ENCODE measurements around the gene SPAM1. TPM values are rescaled to one million over a fixed set of nuclear protein-coding genes. Genes with fewer than 3 reads are reported as not detected.
"Not testable (repeated sequence)": the region's sequence is repeated elsewhere in the genome, so short reads cannot be mapped to it uniquely, and the experiment has no call there.

Gene SPAM1
- total and polyA plus RNA-seq, 2 donors (not counting 1 experiment from before 2014, with no cell fraction given) = not detected

DNA sequence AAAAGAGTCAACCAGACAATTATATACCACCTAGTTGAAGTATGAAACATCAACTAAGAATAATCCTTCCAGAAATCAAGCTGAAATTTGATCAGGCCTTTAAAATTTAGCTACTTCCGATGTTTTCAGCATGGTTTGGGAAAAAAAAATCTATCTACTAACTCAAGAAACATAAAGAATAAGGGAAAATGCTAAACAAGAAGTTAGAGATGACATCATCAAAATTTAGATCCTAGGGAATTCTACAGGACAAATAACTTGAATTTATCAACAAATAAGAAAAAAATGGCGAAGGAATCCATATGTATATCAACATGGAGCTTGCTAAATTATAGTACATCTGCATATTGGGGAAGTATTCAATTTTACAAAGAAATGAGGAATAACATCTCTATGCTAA is 43.7 kb upstream of the SPAM1 start:
- Histone ChIP-seq H3K4me2 (ENCODE audit: extremely low read depth, insufficient read depth, low read length) (no peak overlapping the region), H2AFZ (ENCODE audit: low read length) (no peak overlapping the region), H3K9me3 (ENCODE audit: control insufficient read depth, insufficient read depth, low read depth, low read length) (no peaks in the 10 kb centered on the region), H3K79me2 (ENCODE audit: control insufficient read depth, insufficient read depth, low read length) (no peaks in the 10 kb centered on the region), H3K27ac (ENCODE audit: insufficient read depth, low read length) (no peak overlapping the region), H3K9ac (ENCODE audit: insufficient read depth, low read length) (no peak overlapping the region), H3K36me3 (ENCODE audit: control insufficient read depth, insufficient read depth, low read length) (no peaks in the 10 kb centered on the region), H3K27me3 (ENCODE audit: control insufficient read depth, insufficient read depth, low read length) (no peaks in the 10 kb centered on the region), H3K4me1 (ENCODE audit: control insufficient read depth, extremely low read depth, insufficient read depth, low read length) (no peaks in the 10 kb centered on the region), H3K4me3 (replicated peaks in 1 of 4; ENCODE audit: control extremely low read depth in 1 of 4, insufficient read depth in 1 of 4, low read depth in 3 of 4, low read length in 4 of 4) (no peak overlapping the region), H4K20me1 (ENCODE audit: control insufficient read depth, extremely low read depth, insufficient read depth, low read length) (no peaks in the 10 kb centered on the region)
- TF ChIP-seq, protein P1, sequence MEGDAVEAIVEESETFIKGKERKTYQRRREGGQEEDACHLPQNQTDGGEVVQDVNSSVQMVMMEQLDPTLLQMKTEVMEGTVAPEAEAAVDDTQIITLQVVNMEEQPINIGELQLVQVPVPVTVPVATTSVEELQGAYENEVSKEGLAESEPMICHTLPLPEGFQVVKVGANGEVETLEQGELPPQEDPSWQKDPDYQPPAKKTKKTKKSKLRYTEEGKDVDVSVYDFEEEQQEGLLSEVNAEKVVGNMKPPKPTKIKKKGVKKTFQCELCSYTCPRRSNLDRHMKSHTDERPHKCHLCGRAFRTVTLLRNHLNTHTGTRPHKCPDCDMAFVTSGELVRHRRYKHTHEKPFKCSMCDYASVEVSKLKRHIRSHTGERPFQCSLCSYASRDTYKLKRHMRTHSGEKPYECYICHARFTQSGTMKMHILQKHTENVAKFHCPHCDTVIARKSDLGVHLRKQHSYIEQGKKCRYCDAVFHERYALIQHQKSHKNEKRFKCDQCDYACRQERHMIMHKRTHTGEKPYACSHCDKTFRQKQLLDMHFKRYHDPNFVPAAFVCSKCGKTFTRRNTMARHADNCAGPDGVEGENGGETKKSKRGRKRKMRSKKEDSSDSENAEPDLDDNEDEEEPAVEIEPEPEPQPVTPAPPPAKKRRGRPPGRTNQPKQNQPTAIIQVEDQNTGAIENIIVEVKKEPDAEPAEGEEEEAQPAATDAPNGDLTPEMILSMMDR (conservative IDR thresholded peaks at IDR 0.05 in 1 of 2, IDR thresholded peaks at IDR 0.05 in 1 of 2; ENCODE audit: low read depth in 1 of 2, low read length in 2 of 2) = no peak
- TF ChIP-seq EZH2 (IDR thresholded peaks at IDR 0.05; ENCODE audit: low read length, missing control alignments) = no peak
- no peak for DNase-seq (ENCODE audit: low read depth in 2 of 2)

DNA sequence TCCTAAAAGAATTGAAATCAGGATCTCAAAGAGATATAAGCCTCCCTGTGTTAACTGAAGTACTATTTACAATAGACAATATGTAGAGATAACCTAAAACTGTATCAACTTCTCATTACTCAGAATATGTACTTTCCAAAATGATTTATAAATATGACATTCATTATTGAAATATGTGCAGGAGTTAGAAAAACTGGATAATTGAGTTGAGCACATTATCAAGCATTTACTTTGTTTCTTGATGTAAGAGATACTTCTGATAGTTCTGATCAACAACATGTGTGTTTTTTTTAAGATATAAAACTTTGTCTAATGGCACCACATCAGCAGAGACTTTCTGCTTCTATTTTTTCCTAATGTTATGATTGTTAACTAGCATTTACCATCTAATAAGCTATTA is 41.9 kb upstream of the SPAM1 start:
- no peaks in the 10 kb centered on the region for H3K27me3 ChIP-seq (ENCODE audit: control insufficient read depth, insufficient read depth, low read length)
- H3K4me3 ChIP-seq (replicated peaks in 1 of 4; ENCODE audit: control extremely low read depth in 1 of 4, insufficient read depth in 1 of 4, low read depth in 3 of 4, low read length in 4 of 4) = no peak overlapping the region
- H4K20me1 ChIP-seq (ENCODE audit: control insufficient read depth, extremely low read depth, insufficient read depth, low read length) = no peaks in the 10 kb centered on the region
- H3K27ac ChIP-seq (ENCODE audit: insufficient read depth, low read length) = no peak overlapping the region
- H3K9ac ChIP-seq (ENCODE audit: insufficient read depth, low read length) = no peak overlapping the region
- no peak for DNase-seq (ENCODE audit: low read depth in 2 of 2)
- no peaks in the 10 kb centered on the region for H3K36me3 ChIP-seq (ENCODE audit: control insufficient read depth, insufficient read depth, low read length)
- TF ChIP-seq EZH2 (IDR thresholded peaks at IDR 0.05; ENCODE audit: low read length, missing control alignments) = no peak
- TF ChIP-seq, protein P1 (conservative IDR thresholded peaks at IDR 0.05 in 1 of 2, IDR thresholded peaks at IDR 0.05 in 1 of 2; ENCODE audit: low read depth in 1 of 2, low read length in 2 of 2) = no peak
- H3K4me1 ChIP-seq (ENCODE audit: control insufficient read depth, extremely low read depth, insufficient read depth, low read length) = no peaks in the 10 kb centered on the region
- no peaks in the 10 kb centered on the region for H3K79me2 ChIP-seq (ENCODE audit: control insufficient read depth, insufficient read depth, low read length)
- no peak overlapping the region for H2AFZ ChIP-seq (ENCODE audit: low read length)
- H3K4me2 ChIP-seq (ENCODE audit: extremely low read depth, insufficient read depth, low read length) = no peak overlapping the region
- no peaks in the 10 kb centered on the region for H3K9me3 ChIP-seq (ENCODE audit: control insufficient read depth, insufficient read depth, low read depth, low read length)

- Histone ChIP-seq H3K79me2 (ENCODE audit: control insufficient read depth, insufficient read depth, low read length) (no peaks in the 10 kb centered on the region), H3K4me1 (ENCODE audit: control insufficient read depth, extremely low read depth, insufficient read depth, low read length) (no peaks in the 10 kb centered on the region), H3K27ac (ENCODE audit: insufficient read depth, low read length) (no peak overlapping the region), H3K36me3 (ENCODE audit: control insufficient read depth, insufficient read depth, low read length) (no peaks in the 10 kb centered on the region), H3K9me3 (ENCODE audit: control insufficient read depth, insufficient read depth, low read depth, low read length) (no peaks in the 10 kb centered on the region), H3K4me3 (replicated peaks in 1 of 4; ENCODE audit: control extremely low read depth in 1 of 4, insufficient read depth in 1 of 4, low read depth in 3 of 4, low read length in 4 of 4) (no peak overlapping the region), H3K27me3 (ENCODE audit: control insufficient read depth, insufficient read depth, low read length) (no peaks in the 10 kb centered on the region), H4K20me1 (ENCODE audit: control insufficient read depth, extremely low read depth, insufficient read depth, low read length) (no peaks in the 10 kb centered on the region), H3K4me2 (ENCODE audit: extremely low read depth, insufficient read depth, low read length) (no peak overlapping the region), H2AFZ (ENCODE audit: low read length) (no peak overlapping the region), H3K9ac (ENCODE audit: insufficient read depth, low read length) (no peak overlapping the region)
- DNase-seq (ENCODE audit: low read depth in 2 of 2) = no peak
- no peak for TF ChIP-seq EZH2 (IDR thresholded peaks at IDR 0.05; ENCODE audit: low read length, missing control alignments)
- TF ChIP-seq, protein P1 (conservative IDR thresholded peaks at IDR 0.05 in 1 of 2, IDR thresholded peaks at IDR 0.05 in 1 of 2; ENCODE audit: low read depth in 1 of 2, low read length in 2 of 2) = no peak
Measured at GRCh38 chr7:123888192-123888591, 36.8 kb upstream of the SPAM1 start.

- H4K20me1 ChIP-seq (ENCODE audit: control insufficient read depth, extremely low read depth, insufficient read depth, low read length); H3K9ac ChIP-seq (ENCODE audit: insufficient read depth, low read length); H3K9me3 ChIP-seq (ENCODE audit: control insufficient read depth, insufficient read depth, low read depth, low read length); H3K27me3 ChIP-seq (ENCODE audit: control insufficient read depth, insufficient read depth, low read length); H3K4me3 ChIP-seq (replicated peaks in 1 of 4; ENCODE audit: control extremely low read depth in 1 of 4, insufficient read depth in 1 of 4, low read depth in 3 of 4, low read length in 4 of 4); DNase-seq (ENCODE audit: low read depth in 2 of 2); H2AFZ ChIP-seq (ENCODE audit: low read length); H3K4me1 ChIP-seq (ENCODE audit: control insufficient read depth, extremely low read depth, insufficient read depth, low read length); H3K36me3 ChIP-seq (ENCODE audit: control insufficient read depth, insufficient read depth, low read length); H3K4me2 ChIP-seq (ENCODE audit: extremely low read depth, insufficient read depth, low read length); H3K27ac ChIP-seq (ENCODE audit: insufficient read depth, low read length); H3K79me2 ChIP-seq (ENCODE audit: control insufficient read depth, insufficient read depth, low read length): not testable (repeated sequence)
Measured at GRCh38 chr7:123894753-123895152, 30.3 kb upstream of the SPAM1 start.

All from fibroblast of lung (primary cell).